ENCODE data around the gene C1orf122. TPM values are rescaled to one million over a fixed set of nuclear protein-coding genes. Genes with fewer than 3 reads are reported as not detected.

Gene C1orf122
- total RNA-seq, 4 donors from 2014 or later, result 69.9 to 103 (median 94.3) TPM

- DNase-seq (ENCODE audit: extremely low spot score), result no peak
- Histone ChIP-seq H3K4me3 (no peak overlapping the region), H3K36me3 (peaks cover 24 to 79% (median 66%) of the 10 kb centered on the region in 4 donors), H3K9me3 (no peaks in the 10 kb centered on the region), H3K27ac (replicated peaks in 1 of 4) (no peak overlapping the region), H3K4me1 (peaks cover 2 to 18% (median 14%) of the 10 kb centered on the region in 4 donors), H3K27me3 (no peaks in the 10 kb centered on the region)
- TF ChIP-seq POLR2A (IDR thresholded peaks at IDR 0.05; ENCODE audit: low read depth) (no peak), EP300 (IDR thresholded peaks at IDR 0.05) (no peak), POLR2AphosphoS5 (IDR thresholded peaks at IDR 0.05) (no peak), CTCF (IDR thresholded peaks at IDR 0.05) (no peak)
- 95% methylated on average over 2 of the region's 2 CpGs for WGBS
- intact Hi-C loops (cut with DNase I), result no loop called here
These were observed 13.9 kb downstream of the C1orf122 start for GRCh38 chr1:37821481-37821880.

DNA sequence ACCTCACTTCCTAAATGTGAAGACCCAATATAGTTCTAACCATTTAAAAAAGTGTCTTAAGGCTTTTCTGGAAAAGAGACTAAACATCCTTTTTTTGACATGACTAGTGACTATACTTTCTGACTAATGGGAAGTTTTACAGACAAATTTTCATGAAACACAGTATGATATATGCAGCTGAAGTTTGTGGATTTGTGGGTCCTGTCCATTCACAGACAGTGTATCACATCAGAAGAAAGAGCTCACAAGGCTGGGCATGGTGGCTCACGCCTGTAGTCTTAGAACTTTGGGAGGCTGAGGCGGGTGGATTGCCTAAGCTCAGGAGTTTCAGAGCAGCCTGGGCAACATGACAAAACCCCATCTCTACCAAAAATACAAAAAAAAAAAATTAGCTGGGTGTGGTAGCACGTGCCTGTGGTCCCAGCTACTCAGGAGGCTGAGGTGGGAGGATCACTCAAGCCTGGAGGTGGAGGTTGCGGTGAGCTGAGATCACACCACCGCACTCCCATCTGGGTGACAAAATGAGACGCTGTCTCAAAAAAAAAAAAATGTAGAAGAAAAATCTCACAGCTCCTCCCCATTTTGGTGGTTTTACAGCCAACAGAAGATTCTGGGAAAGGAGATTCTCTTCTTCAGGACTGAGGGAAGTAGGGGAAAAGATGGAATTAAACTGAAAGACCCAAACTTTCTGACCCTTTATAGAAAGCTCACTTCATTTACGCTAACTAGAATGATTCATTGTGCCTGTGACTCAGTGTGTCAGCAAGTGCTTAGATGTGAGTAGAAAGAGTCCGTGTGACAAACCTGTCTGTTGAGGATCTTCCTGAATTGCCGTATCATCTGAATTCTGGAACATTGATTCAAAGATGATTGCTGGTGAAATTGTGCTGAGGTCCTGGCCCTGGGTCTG lies 15.6 kb downstream of the C1orf122 start:
- 83% methylated on average over 9 of the region's 9 CpGs for WGBS

GRCh38 chr1:37824001-37824400 lies 16.4 kb downstream of the C1orf122 start:
- Histone ChIP-seq H3K4me1 (peaks cover 0 to 4% (median 0%) of the 10 kb centered on the region in 4 donors), H3K4me3 (no peak overlapping the region), H3K36me3 (peaks cover 24 to 82% (median 70%) of the 10 kb centered on the region in 4 donors), H3K27ac (replicated peaks in 1 of 4) (no peak overlapping the region), H3K27me3 (no peaks in the 10 kb centered on the region), H3K9me3 (no peaks in the 10 kb centered on the region)
- 91% methylated on average over 2 of the region's 2 CpGs for WGBS
- TF ChIP-seq POLR2AphosphoS5 (IDR thresholded peaks at IDR 0.05) (no peak), POLR2A (IDR thresholded peaks at IDR 0.05; ENCODE audit: low read depth) (no peak), CTCF (IDR thresholded peaks at IDR 0.05) (no peak), EP300 (IDR thresholded peaks at IDR 0.05) (no peak)
- no peak for DNase-seq (ENCODE audit: extremely low spot score)
- intact Hi-C loops (cut with DNase I), result no loop called here

More for the DNA sequence above, 15.6 kb downstream of the C1orf122 start:
- H3K4me1 ChIP-seq, result peaks cover 0 to 4% (median 0%) of the 10 kb centered on the region in 4 donors
- intact Hi-C loops (cut with DNase I), result no loop called here
- no peak overlapping the region for H3K4me3 ChIP-seq
- H3K27ac ChIP-seq (replicated peaks in 1 of 4), result no peak overlapping the region
- no peaks in the 10 kb centered on the region for H3K9me3 ChIP-seq
- TF ChIP-seq POLR2A (IDR thresholded peaks at IDR 0.05; ENCODE audit: low read depth) (no peak), EP300 (IDR thresholded peaks at IDR 0.05) (no peak), CTCF (IDR thresholded peaks at IDR 0.05) (no peak), POLR2AphosphoS5 (IDR thresholded peaks at IDR 0.05) (no peak)
- peaks cover 24 to 82% (median 68%) of the 10 kb centered on the region in 4 donors for H3K36me3 ChIP-seq
- H3K27me3 ChIP-seq, result no peaks in the 10 kb centered on the region
- no peak for DNase-seq (ENCODE audit: extremely low spot score)

DNA sequence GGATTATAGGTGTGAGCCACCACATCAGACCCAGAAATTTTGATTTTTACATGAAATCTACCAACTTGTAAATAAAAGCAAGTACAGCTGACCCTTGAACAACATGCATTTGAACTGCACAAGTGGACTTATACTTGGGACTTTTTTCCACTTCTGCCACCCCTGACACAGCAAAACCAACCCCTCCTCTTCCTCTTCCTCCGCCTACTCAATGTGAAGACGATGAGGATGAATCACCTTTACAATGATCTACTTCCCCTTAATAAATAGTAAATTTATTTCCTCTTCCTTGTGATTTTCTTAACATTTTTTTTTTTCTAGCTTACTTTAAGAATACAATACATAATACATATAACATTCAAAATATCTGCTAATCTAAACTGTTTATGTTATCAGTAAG lies 17.9 kb downstream of the C1orf122 start:
- H3K4me3 ChIP-seq, result no peak overlapping the region
- 74% methylated on average over 2 of the region's 2 CpGs for WGBS
- H3K27me3 ChIP-seq, result no peaks in the 10 kb centered on the region
- TF ChIP-seq POLR2A (IDR thresholded peaks at IDR 0.05; ENCODE audit: low read depth) (no peak), CTCF (IDR thresholded peaks at IDR 0.05) (no peak), EP300 (IDR thresholded peaks at IDR 0.05) (no peak), POLR2AphosphoS5 (IDR thresholded peaks at IDR 0.05) (no peak)
- H3K4me1 ChIP-seq, result peaks cover 0 to 4% (median 0%) of the 10 kb centered on the region in 4 donors
- no peak for DNase-seq (ENCODE audit: extremely low spot score)
- H3K9me3 ChIP-seq, result no peaks in the 10 kb centered on the region
- intact Hi-C loops (cut with DNase I), result no loop called here
- no peak overlapping the region for H3K27ac ChIP-seq (replicated peaks in 1 of 4)
- peaks cover 35 to 82% (median 69%) of the 10 kb centered on the region in 4 donors for H3K36me3 ChIP-seq
